GM12891 (cell line): Measurements from ENCODE around the gene PRR7.

ENCODE experiments used
- PAX5 ChIP-seq: IDR thresholded peaks from 2 replicates; pipeline ENCODE4 v1.6.1; 2011; ENCODE audit warnings: low read length, moderate library complexity, mild to moderate bottlenecking; ENCODE audit not compliant: insufficient read depth, severe bottlenecking
- POLR2A ChIP-seq: IDR thresholded peaks from 2 replicates; pipeline ENCODE4 v1.6.1; 2011; ENCODE audit warnings: low read depth, low read length, control low read depth
- TAF1 ChIP-seq: IDR thresholded peaks from 2 replicates; pipeline ENCODE4 v1.6.1; 2011; ENCODE audit warnings: low read depth, low read length, control low read depth

GRCh38 chr5:177456591-177456964 is 10.0 kb downstream of the PRR7 start:
- no peak for TF ChIP-seq POLR2A
- no peak for TF ChIP-seq TAF1
- TF ChIP-seq PAX5, result no peak
